Measurements from ENCODE around the gene KERA.

KERA gene

DNA sequence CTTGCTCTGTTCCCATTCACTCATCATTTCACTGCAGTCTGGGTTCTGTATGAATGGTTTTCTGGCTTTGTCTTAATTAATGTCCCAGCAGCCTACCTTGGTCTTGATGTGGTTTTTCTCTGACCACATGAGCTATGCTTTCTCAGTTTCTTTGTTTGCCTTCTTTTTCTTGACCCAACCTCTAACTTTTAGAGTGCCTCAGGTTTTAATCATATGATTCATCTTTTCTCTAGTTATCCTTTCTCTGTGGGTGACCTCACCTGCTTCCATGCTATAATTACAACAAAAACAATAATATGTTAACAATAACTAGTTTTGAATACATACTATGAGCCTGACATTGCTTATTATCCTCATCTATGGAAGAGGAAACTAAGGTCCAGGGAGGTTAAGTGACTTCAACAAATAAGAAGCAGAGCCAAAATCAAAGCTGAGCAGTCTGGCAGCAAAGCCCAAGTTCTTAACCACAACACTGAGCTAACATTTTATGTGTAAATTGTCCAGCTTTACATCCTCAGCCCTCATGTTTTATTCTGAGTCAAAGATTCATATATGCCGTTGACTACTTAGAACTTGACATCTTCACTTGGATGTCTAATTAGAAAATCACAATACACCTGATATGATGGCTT lies 48.4 kb downstream of the KERA start:
- TF ChIP-seq CTCF (IDR thresholded peaks at IDR 0.05; ENCODE audit: low read length) (no peak), EZH2 (IDR thresholded peaks at IDR 0.05; ENCODE audit: borderline replicate concordance, low read length) (no peak)
- no peaks in the 10 kb centered on the region for H3K27me3 ChIP-seq (ENCODE audit: insufficient read depth, low read length)
- H3K4me2 ChIP-seq (ENCODE audit: low read length) = no peak overlapping the region
- H3K79me2 ChIP-seq (ENCODE audit: insufficient read depth, low read length) = no peaks in the 10 kb centered on the region
- H2AFZ ChIP-seq (ENCODE audit: low read length) = no peak overlapping the region
- no peak overlapping the region for H3K9ac ChIP-seq (ENCODE audit: low read length)
- no peaks in the 10 kb centered on the region for H3K9me3 ChIP-seq (ENCODE audit: low read length)
- no peak overlapping the region for H3K4me3 ChIP-seq (ENCODE audit: low read depth, low read length, poor library complexity, severe bottlenecking)
- no peak overlapping the region for H3K27ac ChIP-seq (ENCODE audit: low read depth, low read length, poor library complexity, severe bottlenecking)
- H3K9me2 ChIP-seq (ENCODE audit: low read depth, low read length) = no peaks in the 10 kb centered on the region
- no peaks in the 10 kb centered on the region for H3K36me3 ChIP-seq (ENCODE audit: insufficient read depth, low read length)
- no peaks in the 10 kb centered on the region for H3K4me1 ChIP-seq (ENCODE audit: insufficient read depth, low read length, severe bottlenecking)
- no peaks in the 10 kb centered on the region for H4K20me1 ChIP-seq (ENCODE audit: insufficient read depth, low read length)
- H3F3A ChIP-seq (ENCODE audit: insufficient read depth, low read length) = no peaks in the 10 kb centered on the region

- Histone ChIP-seq H3K79me2 (ENCODE audit: insufficient read depth, low read length) (no peaks in the 10 kb centered on the region), H3K9me2 (ENCODE audit: low read depth, low read length) (no peaks in the 10 kb centered on the region), H3K9ac (ENCODE audit: low read length) (no peak overlapping the region), H4K20me1 (ENCODE audit: insufficient read depth, low read length) (no peaks in the 10 kb centered on the region), H3K27me3 (ENCODE audit: insufficient read depth, low read length) (no peaks in the 10 kb centered on the region), H3F3A (ENCODE audit: insufficient read depth, low read length) (no peaks in the 10 kb centered on the region), H3K36me3 (ENCODE audit: insufficient read depth, low read length) (no peaks in the 10 kb centered on the region), H2AFZ (ENCODE audit: low read length) (no peak overlapping the region), H3K4me1 (ENCODE audit: insufficient read depth, low read length, severe bottlenecking) (no peaks in the 10 kb centered on the region), H3K9me3 (ENCODE audit: low read length) (no peaks in the 10 kb centered on the region), H3K4me3 (ENCODE audit: low read depth, low read length, poor library complexity, severe bottlenecking) (no peak overlapping the region), H3K4me2 (ENCODE audit: low read length) (no peak overlapping the region), H3K27ac (ENCODE audit: low read depth, low read length, poor library complexity, severe bottlenecking) (no peak overlapping the region)
- TF ChIP-seq CTCF (IDR thresholded peaks at IDR 0.05; ENCODE audit: low read length) (no peak), EZH2 (IDR thresholded peaks at IDR 0.05; ENCODE audit: borderline replicate concordance, low read length) (no peak)
Observed at GRCh38 chr12:91007531-91008290, 50.1 kb downstream of the KERA start.

DNA sequence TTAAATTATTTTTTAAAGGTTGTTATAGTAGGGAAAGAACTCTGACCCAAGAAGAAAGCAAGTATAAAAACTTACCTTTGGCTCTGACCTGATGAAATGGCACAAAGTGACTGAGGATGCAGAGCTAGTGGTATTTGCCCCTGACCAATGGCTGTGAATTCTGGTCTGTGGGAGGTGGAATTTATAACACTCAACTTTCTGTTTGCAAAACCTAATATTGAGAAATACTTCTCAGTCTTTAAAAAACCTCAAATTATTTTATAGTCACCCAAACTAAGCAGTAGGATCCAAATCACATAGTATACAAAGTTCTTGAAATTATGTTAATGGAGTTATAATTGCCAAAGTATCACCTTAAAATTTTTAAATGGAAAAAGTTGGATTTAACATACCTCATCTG lies 53.0 kb downstream of the KERA start, which contains the start of gene EPYC:
Gene EPYC (minus strand): TSS at position 101 of the 400 bp plus-strand sequence. CDS start 2,407 bp downstream, outside the sequence.
- Histone ChIP-seq H3K4me3 (ENCODE audit: low read depth, low read length, poor library complexity, severe bottlenecking) (no peak within 1 kb of the TSS), H3K4me2 (ENCODE audit: low read length) (no peak within 1 kb of the TSS), H2AFZ (ENCODE audit: low read length) (no peak within 1 kb of the TSS), H3K9me3 (ENCODE audit: low read length) (no peaks in the 10 kb centered on the region), H3K79me2 (ENCODE audit: insufficient read depth, low read length) (no peaks in the 10 kb centered on the region), H3K9me2 (ENCODE audit: low read depth, low read length) (no peaks in the 10 kb centered on the region), H4K20me1 (ENCODE audit: insufficient read depth, low read length) (no peaks in the 10 kb centered on the region), H3F3A (ENCODE audit: insufficient read depth, low read length) (no peaks in the 10 kb centered on the region), H3K27ac (ENCODE audit: low read depth, low read length, poor library complexity, severe bottlenecking) (no peak within 1 kb of the TSS), H3K9ac (ENCODE audit: low read length) (no peak within 1 kb of the TSS), H3K36me3 (ENCODE audit: insufficient read depth, low read length) (no peaks in the 10 kb centered on the region), H3K27me3 (ENCODE audit: insufficient read depth, low read length) (no peaks in the 10 kb centered on the region), H3K4me1 (ENCODE audit: insufficient read depth, low read length, severe bottlenecking) (no peaks in the 10 kb centered on the region)
- TF ChIP-seq EZH2 (IDR thresholded peaks at IDR 0.05; ENCODE audit: borderline replicate concordance, low read length) = no peak
- TF ChIP-seq CTCF (IDR thresholded peaks at IDR 0.05; ENCODE audit: low read length) = no peak

All from OCI-LY1 (cell line).